ENCODE measurements around the gene DCAF16. TPM values are rescaled to one million over a fixed set of nuclear protein-coding genes. Genes with fewer than 3 reads are reported as not detected.

The DCAF16 gene
- total RNA-seq (2013): 23.9 TPM
- polyA plus RNA-seq: 10 to 100 TPM in 1 of 3 donors, 1 to 10 TPM in 2; 4.1 to 14.5 (median 4.6) TPM
- 13.2 and 17.8 TPM in 2 replicates for polyA minus RNA-seq
- 25.7 to 52.6 (median 40.4) reads per million in 11 experiments for total RNA-seq

GRCh38 chr4:17810260-17811077 lies at the start of gene DCAF16, which contains the start of gene NCAPG:
DCAF16 (minus strand) TSS chr4:17810757; CDS start chr4:17804141, 6,616 bp downstream.
NCAPG (plus strand) TSS chr4:17810979; CDS start chr4:17811078, 99 bp downstream.
- Mint-ChIP-seq H3K4me3 (peak within 1 kb of the TSS; percentile 98 to 99), H3K9me3 (no peaks in the 10 kb centered on the region), H3K27me3 (ENCODE audit: low read depth in 3 of 3) (no peaks in the 10 kb centered on the region), H3K27ac (peak within 1 kb of the TSS; percentile 95 to 99 (median 99)), H3K4me1 (peaks cover 54% of the 10 kb centered on the region), H3K36me3 (peaks cover 6 to 14% of the 10 kb centered on the region in 2 donors)
- peaks cover 33 to 68% of the 10 kb centered on the region in 2 donors for H3K4me1 ChIP-seq (ENCODE audit: control insufficient read depth in 1 of 2, insufficient read depth in 2 of 2, low read length in 2 of 2)
- intact Hi-C loops (cut with micrococcal nuclease): loop anchor here (5.0 to 10.0 kb wide), 4 partner anchors 196 to 236 kb away; partner anchors contain the start of genes LAP3 (in 2 of the 2), LCORL (in 2 of the 2) and MED28 (in 1 of the 2)
- H3K79me2 ChIP-seq (ENCODE audit: insufficient read depth, low read length): peaks cover 95% of the 10 kb centered on the region
- H3K9me3 ChIP-seq (replicated peaks in 1 of 2; ENCODE audit: control insufficient read depth in 1 of 2, insufficient read depth in 1 of 2, low read length in 2 of 2): no peaks in the 10 kb centered on the region
- peak within 1 kb of the TSS; percentile 83 for H2AFZ ChIP-seq (ENCODE audit: insufficient read depth, low read depth, low read length, poor library complexity, severe bottlenecking)
- peak within 1 kb of the TSS; percentile 85 for H3K4me2 ChIP-seq (replicated peaks; ENCODE audit: extremely low read depth, low read length, poor library complexity, severe bottlenecking)
- H3K9ac ChIP-seq (ENCODE audit: insufficient read depth, low read length, poor library complexity, severe bottlenecking): peak within 1 kb of the TSS; percentile 86
- H3K27me3 ChIP-seq (ENCODE audit: control insufficient read depth in 2 of 2, insufficient read depth in 2 of 2, low read length in 2 of 2): no peaks in the 10 kb centered on the region
- peak within 1 kb of the TSS; percentile 95 to 97 for H3K27ac ChIP-seq (ENCODE audit: low read depth in 1 of 2, low read length in 2 of 2)
- H4K20me1 ChIP-seq (ENCODE audit: insufficient read depth, low read length): peaks cover 20% of the 10 kb centered on the region
- peak; percentile 99 to 100 (median 100) for DNase-seq
- under 1% methylated on average over 69 of the region's 69 CpGs for WGBS (ENCODE audit: insufficient coverage)
- H3K4me3 ChIP-seq (replicated peaks in 1 of 3; ENCODE audit: low read depth in 2 of 3, low read length in 3 of 3): peak within 1 kb of the TSS; percentile 77 to 83 (median 83)
- peaks cover 0 to 11% of the 10 kb centered on the region in 2 donors for H3K36me3 ChIP-seq (replicated peaks in 1 of 2; ENCODE audit: control insufficient read depth in 1 of 2, insufficient read depth in 2 of 2, low read length in 2 of 2)
- TF ChIP-seq, protein P1, sequence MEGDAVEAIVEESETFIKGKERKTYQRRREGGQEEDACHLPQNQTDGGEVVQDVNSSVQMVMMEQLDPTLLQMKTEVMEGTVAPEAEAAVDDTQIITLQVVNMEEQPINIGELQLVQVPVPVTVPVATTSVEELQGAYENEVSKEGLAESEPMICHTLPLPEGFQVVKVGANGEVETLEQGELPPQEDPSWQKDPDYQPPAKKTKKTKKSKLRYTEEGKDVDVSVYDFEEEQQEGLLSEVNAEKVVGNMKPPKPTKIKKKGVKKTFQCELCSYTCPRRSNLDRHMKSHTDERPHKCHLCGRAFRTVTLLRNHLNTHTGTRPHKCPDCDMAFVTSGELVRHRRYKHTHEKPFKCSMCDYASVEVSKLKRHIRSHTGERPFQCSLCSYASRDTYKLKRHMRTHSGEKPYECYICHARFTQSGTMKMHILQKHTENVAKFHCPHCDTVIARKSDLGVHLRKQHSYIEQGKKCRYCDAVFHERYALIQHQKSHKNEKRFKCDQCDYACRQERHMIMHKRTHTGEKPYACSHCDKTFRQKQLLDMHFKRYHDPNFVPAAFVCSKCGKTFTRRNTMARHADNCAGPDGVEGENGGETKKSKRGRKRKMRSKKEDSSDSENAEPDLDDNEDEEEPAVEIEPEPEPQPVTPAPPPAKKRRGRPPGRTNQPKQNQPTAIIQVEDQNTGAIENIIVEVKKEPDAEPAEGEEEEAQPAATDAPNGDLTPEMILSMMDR (IDR thresholded peaks at IDR 0.05): no peak

DNA sequence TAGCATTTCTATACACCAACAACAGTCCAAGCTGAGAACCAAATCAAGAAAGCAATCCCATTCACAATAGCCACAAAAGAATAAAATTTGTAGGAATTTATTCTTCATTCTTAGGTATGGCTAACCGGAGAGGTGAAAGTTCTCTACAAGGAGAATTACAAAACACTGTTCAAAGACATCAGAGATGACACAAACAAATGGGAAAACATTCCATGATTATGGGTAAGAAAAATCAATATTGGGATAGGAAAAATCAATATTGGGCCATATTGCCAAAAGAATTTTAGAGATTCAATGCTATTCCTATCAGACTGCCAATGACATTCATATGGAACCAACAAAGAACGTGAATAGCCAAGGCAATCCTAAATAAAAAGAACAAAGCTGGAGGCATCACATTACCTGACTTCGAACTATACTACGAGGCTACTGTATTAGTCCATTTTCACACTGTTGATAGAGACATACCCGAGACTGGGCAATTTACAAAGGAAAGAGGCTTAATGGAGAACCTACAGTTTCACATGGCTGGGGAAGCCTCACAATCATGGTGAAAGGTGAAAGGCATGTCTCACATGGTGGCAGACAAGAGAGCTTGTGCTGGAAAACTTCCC lies 49.3 kb upstream of the DCAF16 start:
- Histone ChIP-seq H3K4me3 (replicated peaks in 1 of 3; ENCODE audit: low read depth in 2 of 3, low read length in 3 of 3) (no peak overlapping the region), H3K9ac (ENCODE audit: insufficient read depth, low read length, poor library complexity, severe bottlenecking) (no peak overlapping the region), H3K36me3 (replicated peaks in 1 of 2; ENCODE audit: control insufficient read depth in 1 of 2, insufficient read depth in 2 of 2, low read length in 2 of 2) (peaks cover 0 to 3% of the 10 kb centered on the region in 2 donors), H3K27ac (ENCODE audit: low read depth in 1 of 2, low read length in 2 of 2) (no peak overlapping the region), H4K20me1 (ENCODE audit: insufficient read depth, low read length) (no peaks in the 10 kb centered on the region), H2AFZ (ENCODE audit: insufficient read depth, low read depth, low read length, poor library complexity, severe bottlenecking) (no peak overlapping the region), H3K4me2 (replicated peaks; ENCODE audit: extremely low read depth, low read length, poor library complexity, severe bottlenecking) (no peak overlapping the region), H3K9me3 (replicated peaks in 1 of 2; ENCODE audit: control insufficient read depth in 1 of 2, insufficient read depth in 1 of 2, low read length in 2 of 2) (peaks cover 12 to 24% of the 10 kb centered on the region in 2 donors), H3K27me3 (ENCODE audit: control insufficient read depth in 2 of 2, insufficient read depth in 2 of 2, low read length in 2 of 2) (no peaks in the 10 kb centered on the region), H3K79me2 (ENCODE audit: insufficient read depth, low read length) (no peaks in the 10 kb centered on the region), H3K4me1 (ENCODE audit: control insufficient read depth in 1 of 2, insufficient read depth in 2 of 2, low read length in 2 of 2) (no peaks in the 10 kb centered on the region)
- WGBS (ENCODE audit: insufficient coverage): 98% methylated on average over 4 of the region's 5 CpGs
- Mint-ChIP-seq H3K9me3 (peaks cover 11 to 28% (median 22%) of the 10 kb centered on the region in 7 donors), H3K36me3 (peaks cover 24 to 34% of the 10 kb centered on the region in 2 donors), H3K4me1 (no peaks in the 10 kb centered on the region), H3K27ac (no peak overlapping the region), H3K27me3 (ENCODE audit: low read depth in 3 of 3) (no peaks in the 10 kb centered on the region), H3K4me3 (no peak overlapping the region)
- no peak for DNase-seq
- intact Hi-C loops (cut with micrococcal nuclease): no loop called here
- TF ChIP-seq, protein P1 (IDR thresholded peaks at IDR 0.05): no peak
